ENCODE measurements around the gene VSNL1. TPM values are rescaled to one million over a fixed set of nuclear protein-coding genes. Genes with fewer than 3 reads are reported as not detected.

VSNL1 gene
- total RNA-seq, 1 donor from 2014 or later, result 15.8 TPM

DNA sequence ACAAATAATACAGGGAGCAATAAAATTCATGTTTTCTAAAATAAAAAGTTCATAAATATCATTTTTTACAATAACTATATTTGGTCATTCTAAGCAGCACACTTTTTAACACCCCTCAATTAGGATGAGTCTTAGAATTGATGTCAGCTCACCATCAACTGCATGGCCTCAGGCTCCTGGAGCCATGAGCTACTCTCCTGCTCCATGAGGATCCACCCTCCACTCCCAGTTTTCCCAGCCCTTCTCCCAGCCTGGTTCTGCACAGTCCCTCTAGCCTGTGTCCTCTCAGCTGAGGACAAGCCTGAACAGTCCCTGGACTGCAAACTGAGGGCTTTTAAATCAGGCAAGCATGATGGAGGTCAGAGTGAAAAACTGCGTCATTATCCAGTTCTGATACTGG is 124.0 kb downstream of the VSNL1 start:
- intact Hi-C loops (cut with micrococcal nuclease), result no loop called here
- no peak for DNase-seq
- Histone ChIP-seq H3K9me3 (replicated peaks) (no peaks in the 10 kb centered on the region), H3K4me3 (no peak overlapping the region), H3K36me3 (peaks cover 66% of the 10 kb centered on the region), H3K27ac (replicated peaks) (no peak overlapping the region), H3K27me3 (ENCODE audit: low read depth) (no peaks in the 10 kb centered on the region), H3K4me1 (no peaks in the 10 kb centered on the region)
- TF ChIP-seq, protein P1, sequence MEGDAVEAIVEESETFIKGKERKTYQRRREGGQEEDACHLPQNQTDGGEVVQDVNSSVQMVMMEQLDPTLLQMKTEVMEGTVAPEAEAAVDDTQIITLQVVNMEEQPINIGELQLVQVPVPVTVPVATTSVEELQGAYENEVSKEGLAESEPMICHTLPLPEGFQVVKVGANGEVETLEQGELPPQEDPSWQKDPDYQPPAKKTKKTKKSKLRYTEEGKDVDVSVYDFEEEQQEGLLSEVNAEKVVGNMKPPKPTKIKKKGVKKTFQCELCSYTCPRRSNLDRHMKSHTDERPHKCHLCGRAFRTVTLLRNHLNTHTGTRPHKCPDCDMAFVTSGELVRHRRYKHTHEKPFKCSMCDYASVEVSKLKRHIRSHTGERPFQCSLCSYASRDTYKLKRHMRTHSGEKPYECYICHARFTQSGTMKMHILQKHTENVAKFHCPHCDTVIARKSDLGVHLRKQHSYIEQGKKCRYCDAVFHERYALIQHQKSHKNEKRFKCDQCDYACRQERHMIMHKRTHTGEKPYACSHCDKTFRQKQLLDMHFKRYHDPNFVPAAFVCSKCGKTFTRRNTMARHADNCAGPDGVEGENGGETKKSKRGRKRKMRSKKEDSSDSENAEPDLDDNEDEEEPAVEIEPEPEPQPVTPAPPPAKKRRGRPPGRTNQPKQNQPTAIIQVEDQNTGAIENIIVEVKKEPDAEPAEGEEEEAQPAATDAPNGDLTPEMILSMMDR (IDR thresholded peaks at IDR 0.05; ENCODE audit: borderline replicate concordance), result no peak

DNA sequence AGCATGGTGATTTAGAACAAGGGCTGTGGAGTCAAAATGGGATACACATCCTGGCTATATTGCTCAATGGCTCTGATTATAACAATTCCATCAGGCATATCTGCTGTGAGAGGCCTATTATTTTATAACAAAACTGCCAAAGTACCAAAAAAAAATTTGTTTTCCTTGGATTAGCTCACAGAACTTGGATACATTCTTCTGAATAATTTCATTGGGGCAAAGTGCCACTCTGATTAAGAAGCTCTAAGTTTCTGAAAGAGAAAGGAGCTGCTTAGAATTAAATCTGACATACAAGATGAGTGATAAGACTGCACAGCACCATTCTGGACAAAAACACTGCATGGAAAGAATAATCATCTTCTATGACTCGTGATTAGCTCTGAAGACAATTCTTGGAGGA is 127.4 kb downstream of the VSNL1 start:
- H3K27ac ChIP-seq (replicated peaks), result no peak overlapping the region
- no peak for DNase-seq
- no peaks in the 10 kb centered on the region for H3K27me3 ChIP-seq (ENCODE audit: low read depth)
- H3K4me1 ChIP-seq, result no peaks in the 10 kb centered on the region
- TF ChIP-seq, protein P1 (IDR thresholded peaks at IDR 0.05; ENCODE audit: borderline replicate concordance), result no peak
- H3K36me3 ChIP-seq, result peaks cover 63% of the 10 kb centered on the region
- intact Hi-C loops (cut with micrococcal nuclease), result no loop called here
- no peak overlapping the region for H3K4me3 ChIP-seq
- no peaks in the 10 kb centered on the region for H3K9me3 ChIP-seq (replicated peaks)

DNA sequence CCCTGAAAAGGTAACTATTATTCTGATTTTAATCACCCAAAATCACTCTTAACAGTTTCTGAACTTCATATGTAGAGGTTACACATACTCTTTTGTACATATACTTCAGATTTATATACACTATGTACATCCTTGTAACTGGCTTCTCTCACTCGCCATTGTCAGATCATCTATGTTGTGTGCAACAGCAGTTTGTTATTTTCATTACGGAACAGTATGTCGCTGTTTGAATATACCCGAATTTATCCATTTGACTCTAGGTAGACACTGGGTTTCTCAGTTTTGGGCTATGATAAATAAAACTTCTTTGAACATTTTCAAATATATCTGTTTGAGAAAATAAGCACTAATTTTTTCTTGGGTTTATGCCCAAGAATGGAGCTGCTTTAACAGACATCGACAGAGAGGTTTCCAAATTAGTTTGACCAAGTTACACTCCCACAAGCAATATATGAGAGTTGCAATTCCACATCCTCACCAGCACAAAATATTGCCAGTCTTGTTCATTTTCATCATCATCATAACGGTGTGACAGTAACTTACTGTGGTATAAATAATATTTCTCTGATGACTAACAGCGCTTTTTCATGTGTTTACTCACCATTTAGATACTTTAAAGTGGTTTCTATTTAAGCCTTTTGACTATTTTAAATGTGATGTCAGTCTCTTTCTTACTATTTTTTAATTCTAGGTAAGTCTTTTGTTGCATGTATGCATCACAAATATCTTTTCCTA is 132.3 kb downstream of the VSNL1 start:
- TF ChIP-seq, protein P1 (IDR thresholded peaks at IDR 0.05; ENCODE audit: borderline replicate concordance), result no peak
- no peaks in the 10 kb centered on the region for H3K9me3 ChIP-seq (replicated peaks)
- no peak for DNase-seq
- H3K36me3 ChIP-seq, result peaks cover 54% of the 10 kb centered on the region
- intact Hi-C loops (cut with micrococcal nuclease), result loop anchor here (10.0 kb wide), 1 partner anchor 898 kb away; no protein-coding TSS in a partner anchor
- H3K27ac ChIP-seq (replicated peaks), result no peak overlapping the region
- H3K27me3 ChIP-seq (ENCODE audit: low read depth), result no peaks in the 10 kb centered on the region
- no peaks in the 10 kb centered on the region for H3K4me1 ChIP-seq
- H3K4me3 ChIP-seq, result no peak overlapping the region

DNA sequence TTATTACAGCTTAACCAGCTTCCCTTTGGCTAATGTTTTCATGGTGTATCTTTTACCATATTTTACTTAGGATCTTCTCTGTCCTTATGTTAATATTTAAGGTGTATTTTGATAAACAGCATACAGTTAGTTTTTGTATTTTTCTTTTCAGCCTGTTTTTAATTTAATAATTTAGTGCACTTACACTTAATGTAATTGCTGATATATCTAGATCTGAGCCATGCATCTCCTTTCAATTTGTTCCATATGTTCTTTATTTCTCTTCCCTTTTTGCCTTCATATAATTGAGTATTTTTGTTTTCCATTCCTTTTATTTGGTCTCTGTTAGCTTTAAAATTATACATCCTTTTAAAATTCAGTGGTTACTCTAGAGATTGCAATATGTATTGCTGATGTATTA is 134.3 kb downstream of the VSNL1 start:
- no peak for DNase-seq
- intact Hi-C loops (cut with micrococcal nuclease), result loop anchor here (10.0 kb wide), 1 partner anchor 900 kb away; no protein-coding TSS in a partner anchor
- TF ChIP-seq, protein P1 (IDR thresholded peaks at IDR 0.05; ENCODE audit: borderline replicate concordance), result no peak
- H3K27me3 ChIP-seq (ENCODE audit: low read depth), result no peaks in the 10 kb centered on the region
- no peak overlapping the region for H3K4me3 ChIP-seq
- H3K27ac ChIP-seq (replicated peaks), result no peak overlapping the region
- no peaks in the 10 kb centered on the region for H3K4me1 ChIP-seq
- H3K36me3 ChIP-seq, result peaks cover 43% of the 10 kb centered on the region
- no peaks in the 10 kb centered on the region for H3K9me3 ChIP-seq (replicated peaks)

DNA sequence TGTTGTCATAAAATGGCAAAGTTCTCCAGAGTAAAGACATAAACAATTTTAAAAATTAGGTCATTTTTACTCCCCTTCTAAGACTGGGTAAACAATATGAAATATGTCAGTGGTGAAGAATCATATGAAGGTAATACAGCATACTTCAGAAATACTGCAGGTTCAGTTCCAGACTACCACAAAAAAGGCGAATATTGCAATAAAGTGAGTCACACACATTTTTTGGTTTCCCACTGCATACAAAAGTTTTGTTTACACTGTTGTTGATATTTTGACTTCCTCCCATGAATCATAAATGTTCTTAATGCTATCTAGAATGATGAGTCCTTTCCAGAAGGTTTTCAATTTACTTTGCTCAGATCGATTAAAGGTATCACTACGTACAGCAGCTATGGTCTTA is 139.6 kb downstream of the VSNL1 start:
- peaks cover 67% of the 10 kb centered on the region for H3K36me3 ChIP-seq
- no peak overlapping the region for H3K27ac ChIP-seq (replicated peaks)
- H3K4me3 ChIP-seq, result no peak overlapping the region
- no peak for DNase-seq
- H3K9me3 ChIP-seq (replicated peaks), result no peaks in the 10 kb centered on the region
- no peaks in the 10 kb centered on the region for H3K27me3 ChIP-seq (ENCODE audit: low read depth)
- peaks cover 12% of the 10 kb centered on the region for H3K4me1 ChIP-seq
- TF ChIP-seq, protein P1 (IDR thresholded peaks at IDR 0.05; ENCODE audit: borderline replicate concordance), result no peak
- intact Hi-C loops (cut with micrococcal nuclease), result no loop called here
